PC-3 (cell line): ENCODE results near the gene ST6GALNAC3.

ENCODE experiments used
- EZH2 ChIP-seq: fragments of 300-600 bp; sonication (generic); IDR thresholded peaks from one replicate; pipeline ENCODE4 v1.6.1; 2017; ENCODE audit warnings: antibody characterized with exemption, mild to moderate bottlenecking, low read length; ENCODE audit not compliant: unreplicated experiment
- TF ChIP-seq, protein P1 (sequence below): fragments of 300-600 bp; sonication (generic); conservative IDR thresholded peaks from 2 replicates; pipeline ENCODE4 v1.5.1; 2017; ENCODE audit warnings: antibody characterized with exemption, low read depth, mild to moderate bottlenecking, low read length

DNA sequence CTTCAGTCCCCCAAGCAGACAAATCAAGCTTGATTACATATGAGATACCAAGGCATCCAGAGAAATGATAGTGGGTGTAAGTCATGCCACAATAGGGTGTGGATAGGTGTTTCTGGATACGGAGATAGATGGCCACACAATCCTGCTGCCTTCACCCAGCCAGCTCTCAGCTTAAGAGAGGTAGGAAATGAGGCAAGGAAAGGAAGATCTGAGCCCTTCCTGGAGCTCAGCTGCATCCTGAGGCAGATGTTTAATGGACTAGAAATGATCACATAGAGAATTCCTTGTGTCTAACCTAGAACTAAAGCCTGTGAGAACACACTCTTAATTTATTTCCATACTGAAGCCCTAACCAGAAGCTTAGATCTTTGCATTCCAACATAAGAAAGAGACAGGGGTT, 210.3 kb downstream of the ST6GALNAC3 start:
- TF ChIP-seq, protein P1, sequence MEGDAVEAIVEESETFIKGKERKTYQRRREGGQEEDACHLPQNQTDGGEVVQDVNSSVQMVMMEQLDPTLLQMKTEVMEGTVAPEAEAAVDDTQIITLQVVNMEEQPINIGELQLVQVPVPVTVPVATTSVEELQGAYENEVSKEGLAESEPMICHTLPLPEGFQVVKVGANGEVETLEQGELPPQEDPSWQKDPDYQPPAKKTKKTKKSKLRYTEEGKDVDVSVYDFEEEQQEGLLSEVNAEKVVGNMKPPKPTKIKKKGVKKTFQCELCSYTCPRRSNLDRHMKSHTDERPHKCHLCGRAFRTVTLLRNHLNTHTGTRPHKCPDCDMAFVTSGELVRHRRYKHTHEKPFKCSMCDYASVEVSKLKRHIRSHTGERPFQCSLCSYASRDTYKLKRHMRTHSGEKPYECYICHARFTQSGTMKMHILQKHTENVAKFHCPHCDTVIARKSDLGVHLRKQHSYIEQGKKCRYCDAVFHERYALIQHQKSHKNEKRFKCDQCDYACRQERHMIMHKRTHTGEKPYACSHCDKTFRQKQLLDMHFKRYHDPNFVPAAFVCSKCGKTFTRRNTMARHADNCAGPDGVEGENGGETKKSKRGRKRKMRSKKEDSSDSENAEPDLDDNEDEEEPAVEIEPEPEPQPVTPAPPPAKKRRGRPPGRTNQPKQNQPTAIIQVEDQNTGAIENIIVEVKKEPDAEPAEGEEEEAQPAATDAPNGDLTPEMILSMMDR: no peak
- TF ChIP-seq EZH2: no peak
